Measurements from ENCODE around the gene CSF1R. TPM values are rescaled to one million over a fixed set of nuclear protein-coding genes. Genes with fewer than 3 reads are reported as not detected.

The CSF1R gene
- total and polyA plus RNA-seq, 2 donors (not counting 3 experiments of a cell fraction or from before 2014, with no cell fraction given) = not detected

GRCh38 chr5:150123542-150123941, 37.2 kb upstream of the CSF1R start:
- Histone ChIP-seq H3K27me3 (ENCODE audit: control insufficient read depth in 2 of 2, insufficient read depth in 2 of 2, low read length in 2 of 2) (no peaks in the 10 kb centered on the region), H3K9me3 (replicated peaks; ENCODE audit: control insufficient read depth, insufficient read depth, low read length) (no peaks in the 10 kb centered on the region), H3K4me3 (replicated peaks in 1 of 3; ENCODE audit: insufficient read depth in 1 of 3, low read depth in 1 of 3, low read length in 3 of 3) (no peak overlapping the region), H3K9ac (replicated peaks; ENCODE audit: extremely low read depth, insufficient read depth, low read length) (no peak overlapping the region), H3K27ac (ENCODE audit: insufficient read depth, low read depth, low read length) (no peak overlapping the region), H3K36me3 (ENCODE audit: control insufficient read depth in 2 of 2, extremely low read depth in 1 of 2, insufficient read depth in 2 of 2, low read length in 2 of 2) (no peaks in the 10 kb centered on the region), H3K79me2 (ENCODE audit: control insufficient read depth, insufficient read depth, low read length) (no peaks in the 10 kb centered on the region), H4K20me1 (replicated peaks; ENCODE audit: control insufficient read depth, extremely low read depth, insufficient read depth, low read length) (no peaks in the 10 kb centered on the region), H3K4me2 (ENCODE audit: insufficient read depth, low read length) (no peak overlapping the region), H3K4me1 (ENCODE audit: control insufficient read depth, extremely low read depth, insufficient read depth, low read length) (peaks cover 9% of the 10 kb centered on the region), H3K9me1 (replicated peaks; ENCODE audit: control insufficient read depth, extremely low read depth, insufficient read depth, low read length) (no peaks in the 10 kb centered on the region), H2AFZ (ENCODE audit: low read depth, low read length) (no peak overlapping the region)
- BruUV-seq (replicated peaks) = no TSS peak
- FAIRE-seq = no peak
- ChIA-PET CTCF (interaction anchor here (0.9 to 1.7 kb wide), 3 partner anchors 10 to 102 kb away, joined by 3 to 4 read pairs (median 3); no protein-coding TSS in a partner anchor), POLR2A (no interaction called here)
- dilution Hi-C loops (cut with MboI; ENCODE audit: extremely low pct_ligation_motif_present, low sequenced_read_pairs) = no loop called here
- DNase-seq (ENCODE audit: low read depth, low spot score) = no peak
- TF ChIP-seq CTCF (IDR thresholded peaks at IDR 0.05; ENCODE audit: extremely low read depth in 1 of 2, insufficient read depth in 1 of 2, low read depth in 1 of 2, low read length in 2 of 2) (no peak), POLR2AphosphoS5 (IDR thresholded peaks at IDR 0.05; ENCODE audit: insufficient read depth, low read depth, low read length) (no peak), MAX (IDR thresholded peaks at IDR 0.05; ENCODE audit: insufficient read depth, insufficient read length) (no peak), POLR2A (IDR thresholded peaks at IDR 0.05; ENCODE audit: low read depth, low read length) (no peak), MYC (IDR thresholded peaks at IDR 0.05; ENCODE audit: low read depth, low read length) (no peak), JUN (IDR thresholded peaks at IDR 0.05; ENCODE audit: borderline replicate concordance, insufficient read depth, insufficient read length, low read depth) (no peak)
- intact Hi-C loops (cut with micrococcal nuclease) = no loop called here
